Cardiac fibroblast (primary cell): Measurements from ENCODE around the gene NAXE.

Experiments
- DNase-seq, 2 donors: peaks; one replicate each; pipeline versions ENCODE4 v3.0.0 to v3.0.0-alpha.2; 2010; ENCODE audit warnings: low read depth in 2 of 2
- H3K4me3 ChIP-seq, 2 donors: replicated peaks in 1 of 2; 1 replicate in 1 of 2; 2 replicates in 1 of 2; pipeline ENCODE4 v1.5.1; 2011; ENCODE audit warnings: low read depth in 2 of 2, low read length in 2 of 2, mild to moderate bottlenecking in 2 of 2, moderate library complexity in 1 of 2
- CTCF ChIP-seq: IDR thresholded peaks from one replicate; pipeline ENCODE4 v1.5.1; 2011; ENCODE audit warnings: low read depth, mild to moderate bottlenecking, low read length, inconsistent platforms

The NAXE gene

GRCh38 chr1:156591432-156592157, at the start of gene NAXE:
NAXE (plus strand) TSS chr1:156591776; CDS start chr1:156591805, 29 bp downstream.
- peak; percentile 40 to 65 for DNase-seq
- H3K4me3 ChIP-seq: peak within 1 kb of the TSS; percentile 60 to 82
- no peak for TF ChIP-seq CTCF

GRCh38 chr1:156543066-156543465, 48.5 kb upstream of the NAXE start:
- no peak for TF ChIP-seq CTCF
- no peak for DNase-seq

GRCh38 chr1:156544592-156545102, 46.9 kb upstream of the NAXE start:
- no peak overlapping the region for H3K4me3 ChIP-seq
- DNase-seq: no peak
- no peak for TF ChIP-seq CTCF

More at GRCh38 chr1:156543066-156543465, 48.5 kb upstream of the NAXE start:
- no peak overlapping the region for H3K4me3 ChIP-seq

GRCh38 chr1:156546267-156546666, 45.3 kb upstream of the NAXE start:
- H3K4me3 ChIP-seq: no peak overlapping the region
- TF ChIP-seq CTCF: no peak
- no peak for DNase-seq

- no peak for DNase-seq
Measured at GRCh38 chr1:156547434-156547833, 44.1 kb upstream of the NAXE start.

GRCh38 chr1:156547982-156548381, 43.6 kb upstream of the NAXE start:
- TF ChIP-seq CTCF: no peak
- DNase-seq: no peak
- H3K4me3 ChIP-seq: no peak overlapping the region

More at GRCh38 chr1:156547434-156547833, 44.1 kb upstream of the NAXE start:
- no peak overlapping the region for H3K4me3 ChIP-seq
- TF ChIP-seq CTCF: no peak
